Stimulated activated naive CD4-positive, alpha-beta T cell treated with Interleukin-2 at 50 U/mL for 16 hours (primary cell): Measurements from ENCODE around the gene NDUFB5.

Experiments
- DNase-seq: peaks from one replicate; lab custom pipeline; 2025; lab: John Stamatoyannopoulos, UW

The NDUFB5 gene

DNA sequence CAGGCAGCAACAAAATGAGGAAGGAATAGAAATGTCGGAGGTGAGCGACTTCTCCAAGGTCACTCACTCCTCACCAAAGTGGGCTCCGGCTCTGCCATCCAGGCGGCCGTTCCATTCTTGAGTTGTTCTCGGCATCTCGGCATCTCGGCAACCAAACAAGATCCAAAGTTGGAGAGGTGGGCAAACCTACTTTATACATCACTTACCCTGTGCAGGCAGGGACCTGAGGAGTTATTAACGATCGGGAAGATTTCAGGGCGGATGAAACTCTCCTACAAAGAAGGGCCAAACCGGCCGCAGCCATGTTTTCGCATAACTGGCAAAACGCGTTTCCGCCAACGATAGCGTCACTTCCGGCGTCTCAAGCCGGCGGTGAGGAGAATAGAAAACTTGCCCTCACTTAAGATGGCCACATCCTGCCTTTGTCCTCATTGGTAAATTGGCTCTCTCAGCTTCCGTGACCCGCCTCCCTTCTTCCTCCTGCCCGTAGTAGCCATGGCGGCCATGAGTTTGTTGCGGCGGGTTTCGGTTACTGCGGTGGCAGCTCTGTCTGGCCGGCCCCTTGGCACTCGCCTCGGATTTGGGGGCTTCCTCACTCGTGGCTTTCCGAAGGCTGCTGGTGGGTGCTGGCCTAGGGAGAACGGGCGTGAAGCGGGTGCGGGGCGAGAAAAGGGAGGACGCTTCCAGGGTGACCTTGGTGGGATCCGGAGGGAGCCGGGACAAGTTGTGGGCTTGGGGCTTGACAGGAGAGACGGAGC lies at the start of gene NDUFB5, which contains the start of gene MRPL47:
Gene NDUFB5 (plus strand): TSS at position 474 of the 758 bp plus-strand sequence. CDS start 22 bp downstream, at position 496.
Gene MRPL47 (minus strand): TSS at position 318 of the 758 bp plus-strand sequence. CDS start 14 bp downstream, at position 304.
- peak; percentile 94 for DNase-seq

DNA sequence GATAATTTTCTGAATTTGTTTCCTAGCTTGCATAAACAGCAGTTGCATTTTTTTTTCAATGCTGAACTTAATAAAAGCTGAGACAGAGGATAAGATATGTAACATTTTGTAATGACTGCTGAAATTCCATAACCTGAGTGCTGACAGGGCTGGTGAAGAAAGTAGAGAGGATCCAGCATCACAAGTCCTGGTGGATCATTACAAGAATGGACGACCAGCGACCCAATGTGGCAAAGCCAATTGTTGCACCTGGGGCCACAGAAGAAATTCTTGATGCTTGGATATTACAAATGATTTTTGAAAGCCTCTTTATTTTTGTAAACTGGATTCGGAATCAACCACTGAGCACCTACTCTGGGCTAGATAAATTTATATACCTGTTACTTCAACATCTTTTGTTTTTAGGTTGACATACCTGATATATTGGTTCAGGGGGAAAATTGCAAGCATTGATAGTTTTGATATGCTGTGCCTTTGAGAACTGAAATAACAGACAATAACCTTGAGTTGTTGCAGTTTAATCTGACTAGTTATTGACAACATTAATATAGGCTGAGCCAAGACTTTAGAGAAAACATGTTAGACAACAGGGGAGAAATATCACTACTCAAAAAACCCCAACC lies 45.7 kb upstream of the NDUFB5 start:
- DNase-seq, result peak; percentile 20

DNA sequence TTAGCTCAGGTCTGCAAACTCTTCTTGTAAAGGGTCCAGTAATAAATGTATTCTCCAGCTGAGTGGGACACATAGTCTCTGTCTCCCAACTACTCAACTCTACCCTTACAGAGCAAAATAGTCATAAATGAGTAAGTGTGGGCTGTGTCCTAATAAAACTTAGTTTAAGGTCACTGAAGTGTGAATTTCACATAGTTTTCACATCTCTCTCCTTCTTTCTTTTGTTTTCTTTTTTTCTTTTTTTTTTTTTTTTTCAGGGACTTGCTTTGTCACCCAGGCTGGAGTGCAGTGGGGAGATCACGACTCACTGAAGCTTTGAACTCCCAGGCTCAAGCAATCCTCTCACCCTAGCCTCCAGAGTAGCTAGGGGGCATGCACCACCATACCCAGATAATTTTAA lies 43.8 kb upstream of the NDUFB5 start:
- no peak for DNase-seq

DNA sequence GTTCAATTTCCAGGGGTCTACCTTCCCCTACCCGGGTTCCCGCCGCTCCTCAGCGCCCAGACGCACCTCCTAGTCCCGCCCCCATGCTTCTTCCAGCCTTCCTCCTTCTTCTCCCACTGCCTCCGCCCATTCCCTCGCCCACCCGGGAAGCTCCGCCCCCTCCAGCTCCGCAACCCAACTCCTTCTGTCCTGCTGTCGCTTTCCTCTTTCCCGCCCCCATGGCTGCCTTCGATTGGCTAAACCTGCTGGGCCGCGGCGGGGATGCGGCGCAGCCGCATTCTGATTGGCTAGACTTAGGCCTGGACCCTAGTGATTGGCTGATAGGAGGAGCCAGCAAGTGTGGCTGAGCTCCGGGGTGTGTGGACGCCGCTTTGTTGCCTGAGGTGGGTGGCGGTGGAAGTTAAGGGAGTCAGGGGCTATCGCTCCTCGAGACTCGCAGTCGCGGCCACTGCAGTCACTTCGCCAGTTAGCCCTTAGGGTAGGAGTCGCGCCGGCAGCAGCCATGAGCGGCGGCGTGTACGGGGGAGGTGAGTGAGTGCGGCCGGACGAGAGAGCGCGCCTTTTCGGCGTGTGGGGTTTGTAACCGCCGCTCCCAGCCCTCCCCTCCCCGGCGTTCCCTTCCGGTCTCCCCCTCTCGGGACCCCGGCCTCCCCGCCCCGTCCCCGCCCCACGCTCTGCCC lies 41.9 kb upstream of the NDUFB5 start, which contains the start of gene ACTL6A:
Gene ACTL6A (plus strand): TSS at position 336 of the 680 bp plus-strand sequence. CDS start 167 bp downstream, at position 503.
- DNase-seq, result peak; percentile 99

DNA sequence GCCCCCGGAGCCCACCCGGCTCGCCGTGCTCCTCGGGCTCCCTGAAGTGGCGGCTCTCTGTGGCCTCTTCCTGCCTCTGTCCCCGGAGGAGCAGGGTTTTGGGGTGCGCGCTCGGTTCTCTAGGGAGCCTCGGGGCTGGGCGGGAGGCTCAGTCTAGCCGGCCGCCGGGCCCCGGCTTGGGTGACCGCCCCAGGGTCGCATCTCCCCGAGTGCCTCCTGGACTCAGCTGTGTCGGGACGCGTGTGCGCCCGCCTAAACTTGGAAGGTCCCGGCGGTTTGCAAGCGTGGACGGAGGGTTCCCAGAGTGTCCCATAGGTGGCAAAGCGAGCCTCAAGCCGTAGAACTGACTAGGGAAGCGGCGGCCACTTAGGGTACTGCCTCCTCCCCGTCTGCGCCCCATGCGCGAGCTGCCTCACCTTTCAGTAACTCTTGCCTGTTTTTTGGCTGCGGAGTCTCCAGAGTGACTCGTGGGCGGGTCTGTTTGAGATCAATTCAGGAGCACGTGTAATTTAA lies 41.3 kb upstream of the NDUFB5 start:
- peak; percentile 68 for DNase-seq

DNA sequence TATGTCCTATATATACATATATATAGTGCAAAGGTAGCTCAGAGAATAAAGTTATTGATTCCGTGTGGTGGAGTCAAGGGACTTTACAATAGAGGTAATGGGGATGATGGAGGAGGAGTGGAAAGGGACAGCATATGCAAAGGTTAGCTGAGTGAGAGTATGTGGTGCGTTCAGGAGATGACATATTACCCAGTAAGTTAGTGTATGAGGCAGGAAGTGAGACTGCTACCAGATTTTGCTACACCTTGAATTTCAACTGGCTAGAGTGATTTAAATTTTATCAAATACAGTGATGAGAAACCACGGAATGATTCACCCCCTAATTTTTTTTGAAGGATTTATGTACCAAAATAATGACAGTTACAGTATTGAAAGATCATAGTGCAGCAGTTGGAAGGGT lies 39.1 kb upstream of the NDUFB5 start:
- no peak for DNase-seq

DNA sequence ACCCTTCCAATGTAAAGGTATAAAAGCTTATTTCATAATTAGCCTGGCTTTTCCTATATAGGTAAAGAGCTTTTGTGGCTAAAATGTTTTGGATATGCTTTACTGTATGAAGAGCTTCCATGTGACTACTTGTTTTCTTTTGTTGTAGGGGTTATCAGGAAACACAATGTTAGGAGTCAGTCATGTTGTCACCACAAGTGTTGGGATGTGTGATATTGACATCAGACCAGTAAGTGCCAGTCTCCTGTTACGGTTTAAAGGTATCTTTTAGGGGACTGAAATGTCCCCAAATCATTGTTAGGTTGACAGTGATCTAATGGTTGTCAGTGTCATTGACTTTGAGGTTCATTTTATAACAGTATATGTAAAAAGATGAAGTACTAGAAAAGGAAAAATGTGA lies 23.6 kb upstream of the NDUFB5 start:
- DNase-seq, result no peak

DNA sequence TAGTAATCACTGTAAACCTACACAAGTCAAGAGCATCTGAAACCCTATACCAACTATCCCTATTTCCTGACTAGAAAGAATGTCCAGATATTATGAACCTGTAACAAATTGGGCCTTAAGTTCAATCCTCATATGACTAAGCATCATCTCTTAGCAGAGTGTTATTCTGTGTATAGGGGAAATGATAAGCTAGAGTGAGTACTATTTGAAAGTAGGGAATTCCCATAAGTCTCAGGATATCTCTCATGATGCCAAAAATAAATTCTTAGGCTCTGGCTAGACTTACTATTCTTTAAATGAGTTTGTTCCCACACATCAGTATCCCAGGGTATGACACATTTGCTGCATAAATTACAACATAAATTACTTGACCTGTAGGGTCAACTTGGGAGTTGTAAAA lies 15.5 kb upstream of the NDUFB5 start:
- no peak for DNase-seq

DNA sequence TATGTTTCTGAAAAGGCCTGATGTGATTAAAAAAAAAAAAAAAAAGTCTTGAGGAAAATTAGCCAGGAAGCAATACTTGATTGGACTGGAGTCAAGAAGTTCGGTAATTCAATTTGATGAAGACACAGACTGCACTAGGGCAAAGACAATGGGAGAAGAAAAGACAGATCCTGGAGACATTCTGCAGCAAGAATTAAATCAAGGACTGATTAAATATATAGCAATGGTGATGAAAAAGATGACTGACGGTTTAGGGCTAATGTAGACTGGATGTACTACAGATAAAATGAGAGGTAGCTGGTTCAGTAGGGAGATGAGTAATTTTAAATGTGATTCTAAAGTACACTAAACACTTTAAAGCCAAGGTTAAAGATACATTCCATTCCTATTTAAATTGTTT lies 13.9 kb upstream of the NDUFB5 start:
- no peak for DNase-seq

DNA sequence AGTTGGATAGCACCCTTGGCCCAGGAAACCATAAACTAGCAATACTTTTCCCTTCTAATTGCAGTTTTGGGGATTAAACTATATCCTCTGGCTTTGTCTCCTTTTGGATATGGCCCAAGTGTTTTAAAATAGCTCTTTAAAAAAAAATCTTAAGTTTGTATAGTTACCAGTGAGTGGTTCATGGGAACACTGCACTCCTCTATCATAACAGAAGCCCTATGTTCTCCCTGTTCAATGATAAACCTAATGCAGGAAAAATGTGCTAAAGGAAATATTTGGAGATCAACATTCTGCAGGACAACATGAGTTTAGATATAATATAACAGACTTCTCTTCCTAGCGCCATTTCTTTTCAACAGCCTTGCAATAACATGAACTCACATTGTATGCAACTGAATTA lies 13.3 kb upstream of the NDUFB5 start:
- no peak for DNase-seq

DNA sequence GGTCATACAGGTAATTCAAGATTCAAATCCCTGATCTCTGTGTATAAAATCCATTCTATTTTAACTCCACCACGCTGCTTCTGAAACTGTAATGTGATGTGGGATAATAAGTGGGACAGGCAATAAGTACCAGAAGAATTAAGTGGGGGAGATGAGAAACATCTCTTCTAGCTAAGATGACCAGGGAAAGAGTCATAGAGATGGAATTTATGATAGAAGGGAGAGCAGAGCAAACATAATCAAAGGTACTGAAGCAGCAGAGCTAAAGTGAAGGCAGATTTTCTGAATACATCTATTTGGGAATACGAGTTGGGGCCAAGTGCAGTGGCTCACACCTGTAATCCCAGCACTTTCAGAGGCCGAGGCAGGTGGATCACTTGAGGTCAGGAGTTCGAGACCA lies 5.1 kb upstream of the NDUFB5 start:
- DNase-seq, result no peak

DNA sequence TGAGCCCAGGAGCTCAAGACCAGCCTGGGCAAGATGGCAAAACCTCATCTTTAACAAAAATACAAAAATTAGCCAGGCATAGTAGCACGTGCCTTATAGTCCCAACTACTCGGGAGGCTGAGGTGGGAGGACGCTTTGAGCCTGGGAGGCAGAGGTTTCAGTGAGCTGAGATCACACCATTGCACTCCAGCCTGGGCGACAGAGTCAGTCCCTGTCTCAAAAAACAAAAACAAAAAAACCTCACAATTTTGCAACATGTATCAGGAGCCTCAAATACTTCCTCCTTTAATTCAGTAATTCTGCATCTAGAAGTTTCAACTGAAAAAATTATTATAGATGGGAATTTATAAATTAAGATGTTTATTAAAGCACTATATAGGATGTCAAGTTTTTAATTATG lies 1.3 kb upstream of the NDUFB5 start:
- no peak for DNase-seq

DNA sequence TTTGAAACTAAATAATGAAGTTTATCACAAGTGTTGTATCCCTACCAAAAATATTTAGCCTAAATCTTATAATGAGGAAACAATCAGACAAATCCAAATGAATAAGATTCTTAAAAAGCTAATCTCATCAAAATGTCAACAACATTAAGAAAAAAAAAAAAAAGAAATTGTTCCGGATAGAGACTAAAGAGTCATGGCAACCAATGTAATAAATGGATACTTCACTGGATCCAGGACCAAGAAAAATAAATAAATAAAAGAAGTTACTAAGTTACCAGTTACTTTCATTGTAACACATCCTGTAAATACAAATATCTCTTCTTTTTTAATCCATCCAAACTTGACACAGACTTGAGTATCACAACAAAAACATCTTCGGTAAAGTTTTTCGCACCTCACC lies 763 bp upstream of the NDUFB5 start:
- no peak for DNase-seq

DNA sequence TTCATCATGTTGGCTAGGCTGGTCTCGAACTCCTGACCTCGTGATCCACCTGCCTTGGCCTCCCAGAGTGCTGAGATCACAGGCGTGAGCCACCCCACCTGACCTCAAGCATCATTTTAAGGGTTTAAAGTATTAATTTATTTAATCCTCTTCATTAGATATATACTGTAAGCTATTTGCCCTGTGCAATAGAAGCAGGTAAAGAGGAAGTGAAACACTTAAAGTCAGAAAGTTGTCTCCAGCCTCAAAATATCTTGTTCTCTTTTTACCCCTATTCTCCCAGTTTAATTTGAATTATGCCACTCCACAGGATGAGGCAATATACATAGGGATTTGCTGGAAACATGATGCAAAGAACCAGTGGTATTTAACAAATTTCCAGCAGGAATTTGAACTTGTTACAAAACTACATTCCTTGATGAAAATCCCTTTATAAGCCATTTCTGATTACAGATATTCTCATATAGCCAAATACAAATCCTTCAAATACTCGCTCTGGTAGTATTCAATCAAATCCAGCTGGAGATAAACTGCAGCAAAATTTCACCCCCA lies 2.0 kb downstream of the NDUFB5 start:
- DNase-seq, result no peak

DNA sequence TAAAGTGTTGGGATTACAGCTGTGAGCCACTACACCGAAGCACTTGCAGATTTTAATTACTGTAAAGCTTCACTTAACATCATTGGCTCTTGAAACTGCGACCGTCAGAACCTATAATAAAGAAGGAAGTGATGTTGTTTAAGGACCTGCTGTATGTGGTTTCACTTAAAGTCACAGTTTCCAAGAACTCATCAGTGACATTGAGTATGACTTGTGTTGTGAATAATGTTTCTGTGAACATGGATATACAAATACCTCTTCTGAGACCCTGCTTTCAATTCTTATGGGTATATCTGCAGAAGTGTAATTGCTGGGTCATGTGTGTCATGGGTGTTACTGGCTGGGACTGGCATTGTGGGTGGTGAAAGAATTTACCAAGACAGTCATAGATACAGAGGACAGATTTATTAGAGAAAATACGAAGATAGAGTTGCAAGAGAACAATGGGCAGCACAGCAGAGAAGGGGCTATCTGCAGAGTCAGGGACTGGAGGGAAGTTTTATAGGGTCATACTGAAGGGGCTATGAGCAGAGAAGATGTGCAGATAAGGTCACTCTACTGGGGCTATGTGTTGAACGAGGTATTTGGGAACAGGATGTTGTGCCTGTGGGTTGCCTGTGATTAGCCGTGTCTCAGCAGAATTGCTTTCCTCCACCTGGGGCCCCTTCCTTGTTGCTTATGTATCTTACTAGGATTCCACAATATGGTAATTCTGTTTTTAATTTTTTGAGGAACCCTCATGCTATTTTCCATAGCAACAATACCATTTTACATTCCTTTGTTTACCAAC lies 4.5 kb downstream of the NDUFB5 start:
- no peak for DNase-seq

DNA sequence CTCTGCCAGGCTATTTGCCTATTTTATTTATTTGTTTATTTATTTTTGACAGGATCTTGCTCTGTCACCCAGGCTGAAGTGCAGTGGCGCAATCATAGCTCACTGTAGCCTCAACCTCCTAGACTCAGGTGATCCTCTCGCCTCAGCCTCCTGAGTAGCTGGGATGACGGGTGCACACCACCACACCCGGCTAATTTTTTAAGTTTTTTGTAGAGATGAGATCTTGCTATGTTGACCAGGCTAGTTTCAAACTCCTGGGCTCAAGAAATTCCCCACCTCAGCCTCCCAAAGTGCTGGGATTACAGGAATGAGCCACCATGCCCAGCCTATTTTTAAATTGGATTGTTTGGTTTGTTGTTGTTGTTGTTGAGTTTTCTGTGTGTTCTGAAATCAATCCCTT lies 5.5 kb downstream of the NDUFB5 start:
- no peak for DNase-seq

DNA sequence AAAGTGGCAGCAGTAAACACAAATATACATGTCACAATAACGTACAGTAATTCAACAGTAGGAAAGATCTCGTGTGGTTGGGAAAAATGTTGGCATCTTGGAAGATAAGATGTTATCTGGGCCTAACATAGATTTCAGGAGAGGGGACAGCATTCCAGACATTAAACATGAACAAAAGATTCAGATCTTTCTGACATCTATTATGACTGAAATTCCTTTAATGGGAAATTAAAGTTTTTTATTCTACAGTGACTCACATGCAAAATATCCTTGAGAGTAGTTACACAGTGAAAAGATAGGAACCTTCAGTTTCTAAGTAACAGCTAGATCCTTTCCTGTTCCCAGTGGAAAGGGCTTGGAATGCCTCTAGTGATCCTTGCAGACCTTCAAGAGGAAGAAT lies 9.2 kb downstream of the NDUFB5 start:
- no peak for DNase-seq

DNA sequence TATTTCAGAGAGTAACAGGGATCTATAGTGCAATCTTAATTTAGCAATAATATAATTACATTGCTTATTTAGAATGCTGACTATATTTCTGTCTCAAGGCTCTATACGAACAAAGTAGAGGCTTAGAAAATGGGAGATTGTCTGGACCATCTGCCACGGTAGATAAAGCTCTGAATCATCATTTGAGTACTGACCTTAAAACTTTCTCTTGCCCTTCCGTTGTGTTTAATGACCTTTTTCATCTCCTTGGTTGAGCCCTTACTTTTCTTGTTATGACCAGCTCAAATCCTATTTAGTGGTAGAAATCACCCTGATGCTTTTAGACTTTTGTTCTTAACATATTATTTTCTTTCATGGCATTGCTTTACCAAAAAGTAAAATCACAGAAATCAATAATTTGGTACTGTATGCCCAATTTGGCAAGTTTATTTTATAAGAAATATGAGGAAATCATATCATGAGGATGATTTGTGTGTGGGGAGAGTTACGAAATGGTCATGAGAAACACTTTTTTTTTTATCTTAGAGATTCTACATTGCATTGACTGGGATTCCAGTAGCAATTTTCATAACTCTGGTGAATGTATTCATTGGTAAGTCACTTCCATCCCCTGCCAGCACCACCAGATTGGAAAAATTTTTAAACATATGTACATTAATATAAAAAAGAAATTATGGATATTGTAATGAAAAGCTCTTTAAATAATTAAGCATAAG lies 11.0 kb downstream of the NDUFB5 start:
- no peak for DNase-seq

DNA sequence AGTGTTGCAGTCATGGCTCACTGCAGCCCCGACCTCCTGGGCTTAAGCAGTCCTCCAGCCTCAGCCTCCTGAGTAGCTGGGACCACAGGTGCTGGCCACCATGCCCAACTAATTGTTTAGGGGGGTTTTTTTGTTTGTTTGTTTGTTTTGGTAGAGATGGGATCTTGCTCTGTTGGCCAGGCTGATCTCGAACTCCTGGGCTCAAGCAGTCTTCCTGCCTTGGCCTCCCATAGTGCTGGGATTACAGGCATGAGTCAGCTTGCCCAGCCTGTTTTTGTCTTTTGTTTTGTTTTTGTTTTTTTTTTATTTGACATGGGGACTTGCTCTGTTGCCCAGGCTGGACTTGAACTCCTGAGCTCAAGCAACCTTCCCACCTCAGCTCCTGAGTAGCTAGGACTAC lies 17.4 kb downstream of the NDUFB5 start:
- DNase-seq, result no peak

DNA sequence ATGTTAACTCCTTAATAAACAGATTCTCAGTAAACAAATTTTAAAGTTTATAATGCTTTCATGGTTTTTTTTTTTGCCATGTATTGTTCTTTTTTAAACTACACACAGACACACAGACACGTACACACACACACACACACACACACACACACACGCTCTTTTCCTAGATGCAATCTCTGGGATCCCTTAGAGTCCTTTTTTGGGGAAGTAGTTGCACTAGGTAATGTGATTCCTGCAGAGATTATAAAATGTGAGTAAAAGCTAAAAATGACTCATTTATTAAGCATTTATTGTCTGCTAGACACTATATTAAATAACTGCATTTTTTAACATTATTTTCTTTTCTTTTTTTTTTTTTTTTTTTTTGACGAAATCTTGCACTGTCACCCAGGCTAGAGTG lies 19.9 kb downstream of the NDUFB5 start:
- DNase-seq, result no peak
